B cell (primary cell): ENCODE data around the gene VAV2. TPM values are rescaled to one million over a fixed set of nuclear protein-coding genes. Genes with fewer than 3 reads are reported as not detected.
A peak's percentile ranks its signal among the peaks of the same experiment; 100 is the strongest.

ENCODE experiments used
- ATAC-seq: fragments of 200-7000 bp; cut with Tn5 transposase; one replicate; pipeline ENCODE4 v1.10.0; 2021; ENCODE audit warnings: low read depth, mild to moderate bottlenecking, moderate number of reproducible peaks, moderate library complexity
- CTCF ChIA-PET: fragments of 350-600 bp; sonication (Branson Sonifier 250); formaldehyde crosslinking; loops from one replicate; lab custom pipeline; 2021; ENCODE audit warnings: antibody characterized with exemption, inconsistent platforms; lab: Charles Lee
- POLR2A ChIA-PET: fragments of 350-600 bp; sonication (Branson Sonifier 250); formaldehyde crosslinking; loops from one replicate; lab custom pipeline; 2021; ENCODE audit warnings: antibody characterized with exemption; lab: Charles Lee
- DNase-seq: peaks from one replicate; pipeline ENCODE4 v3.0.0; 2013
- H2AFZ ChIP-seq: 2 replicates; pipeline ENCODE4 v1.6.1; 2012; ENCODE audit warnings: mild to moderate bottlenecking, low read depth, low read length; ENCODE audit not compliant: insufficient read depth, poor library complexity, severe bottlenecking
- H3K27ac ChIP-seq, 2 donors: 1 replicate in 1 of 2; 2 replicates in 1 of 2; pipeline ENCODE4 v1.5.1; 2012 to 2013; ENCODE audit warnings: low read length in 2 of 2, mild to moderate bottlenecking in 2 of 2, moderate library complexity in 1 of 2
- H3K27me3 ChIP-seq, 4 experiments: fragments of 200-600 bp in 1 of 4; sonication (generic) in 1 of 4; replicated peaks in 1 of 4; 1 replicate in 2 of 4; 2 replicates in 2 of 4; pipeline versions ENCODE4 v1.6.1 to v1.7.0; 2013 to 2016; ENCODE audit warnings: low read length in 3 of 4, mild to moderate bottlenecking in 2 of 4, mixed read lengths in 1 of 4, moderate library complexity in 1 of 4; ENCODE audit not compliant: insufficient read depth in 4 of 4, control insufficient read depth in 3 of 4; ENCODE audit errors: control extremely low read depth in 1 of 4
- H3K36me3 ChIP-seq, 2 experiments: replicated peaks in 1 of 2; 1 replicate in 1 of 2; 2 replicates in 1 of 2; pipeline versions ENCODE4 v1.6.1 to v1.7.1; 2013; ENCODE audit warnings: low read length in 1 of 2; ENCODE audit not compliant: insufficient read depth in 2 of 2, control insufficient read depth in 1 of 2; ENCODE audit errors: control extremely low read depth in 1 of 2, extremely low read depth in 1 of 2
- H3K4me1 ChIP-seq, 2 donors: fragments of 200-600 bp in 1 of 2; sonication (generic) in 1 of 2; 1 replicate in 1 of 2; 2 replicates in 1 of 2; pipeline versions ENCODE4 v1.5.1 to v1.6.1; 2013 to 2017; ENCODE audit warnings: low read length in 2 of 2; ENCODE audit not compliant: control insufficient read depth in 2 of 2, insufficient read depth in 2 of 2
- H3K4me2 ChIP-seq: replicated peaks from 2 replicates; pipeline ENCODE3; 2012; ENCODE audit warnings: mild to moderate bottlenecking, low read depth, low read length; ENCODE audit not compliant: poor library complexity, severe bottlenecking
- H3K4me3 ChIP-seq, 5 experiments: fragments of 200-600 bp in 1 of 5; sonication (generic) in 1 of 5; 1 replicate in 3 of 5; 2 replicates in 2 of 5; pipeline versions ENCODE4 v1.5.1 to v1.7.0; 2011 to 2016; ENCODE audit warnings: low read length in 4 of 5, mild to moderate bottlenecking in 4 of 5, low read depth in 2 of 5, control low read depth in 1 of 5, moderate library complexity in 1 of 5; ENCODE audit not compliant: insufficient read depth in 1 of 5; ENCODE audit errors: control extremely low read depth in 1 of 5, extremely low read depth in 1 of 5
- H3K79me2 ChIP-seq: fragments of 200-600 bp; sonication (generic); one replicate; pipeline ENCODE4 v1.6.0; 2016; ENCODE audit warnings: low read length; ENCODE audit not compliant: control insufficient read depth, insufficient read depth
- H3K9ac ChIP-seq: fragments of 200-600 bp; sonication (generic); 2 replicates; pipeline ENCODE4 v1.6.1; 2017; ENCODE audit warnings: mild to moderate bottlenecking, low read length, moderate library complexity
- H3K9me3 ChIP-seq, 3 donors: one replicate each; pipeline versions ENCODE4 v1.6.1 to v1.7.1; 2013; ENCODE audit warnings: low read length in 2 of 3; ENCODE audit not compliant: control insufficient read depth in 2 of 3, insufficient read depth in 1 of 3; ENCODE audit errors: control extremely low read depth in 1 of 3
- H4K20me1 ChIP-seq: 2 replicates; pipeline ENCODE4 v1.6.0; 2012; ENCODE audit warnings: mild to moderate bottlenecking, low read length; ENCODE audit not compliant: insufficient read depth, control insufficient read depth, poor library complexity, severe bottlenecking
- H3K27ac Mint-ChIP-seq: one replicate; pipeline ENCODE4 v1.8.0; 2021; ENCODE audit warnings: mixed read lengths
- H3K27me3 Mint-ChIP-seq: one replicate; pipeline ENCODE4 v1.8.0; 2021; ENCODE audit warnings: mixed read lengths
- H3K4me1 Mint-ChIP-seq: one replicate; pipeline ENCODE4 v1.8.0; 2021; ENCODE audit warnings: mixed read lengths
- H3K4me3 Mint-ChIP-seq: one replicate; pipeline ENCODE4 v1.8.0; 2021; ENCODE audit warnings: mixed read lengths
- H3K9me3 Mint-ChIP-seq: one replicate; pipeline ENCODE4 v1.8.0; 2022; ENCODE audit warnings: mixed read lengths; ENCODE audit not compliant: insufficient read depth
- EZH2 ChIP-seq: IDR thresholded peaks from 2 replicates; pipeline ENCODE4 v1.6.1; 2012; ENCODE audit warnings: borderline replicate concordance, low read depth, mild to moderate bottlenecking, moderate library complexity, low read length; ENCODE audit not compliant: insufficient read depth, poor library complexity, severe bottlenecking
- WGBS: methylation state at CpG from one replicate; pipeline ENCODE4 v1.1.5; 2013; ENCODE audit warnings: missing lambda C conversion rate; ENCODE audit not compliant: insufficient coverage; 5-methylcytosine and 5-hydroxymethylcytosine counted together
- intact Hi-C: fragments of 100-400 bp; cut with micrococcal nuclease; formaldehyde crosslinking; loops from one replicate; pipeline ENCODE4 v1.10.0; 2022
- polyA plus RNA-seq: library from polyadenylated mRNA; depleted of rRNA; stranded (reverse); fragments of >200 nt; gene quantifications from 2 replicates; pipeline ENCODE4 v1.2.3, GENCODE V29; 2012
- total RNA-seq, 2 donors: library from RNA; stranded (reverse); fragments of 120-200 nt in 1 of 2; gene quantifications; 1 replicate in 1 of 2; 2 replicates in 1 of 2; pipeline versions ENCODE4 v1.2.3 to v1.2.4, GENCODE V29; 2013 to 2022
- TF ChIP-seq, protein P1 (sequence below): fragments of 200-600 bp; IDR thresholded peaks from one replicate; pipeline ENCODE4 v1.8.0; 2022; ENCODE audit warnings: antibody characterized with exemption, mild to moderate bottlenecking

VAV2 gene
- total and polyA plus RNA-seq, 2 donors (not counting 1 experiment from before 2014, with no cell fraction given): 34.4 to 128 TPM

GRCh38 chr9:133784731-133785561, 207.2 kb downstream of the VAV2 start:
- peaks cover 0 to 40% of the 10 kb centered on the region in 2 experiments for H3K36me3 ChIP-seq
- no peaks in the 10 kb centered on the region for H3K27me3 Mint-ChIP-seq
- no peaks in the 10 kb centered on the region for H3K27me3 ChIP-seq
- TF ChIP-seq, protein P1, sequence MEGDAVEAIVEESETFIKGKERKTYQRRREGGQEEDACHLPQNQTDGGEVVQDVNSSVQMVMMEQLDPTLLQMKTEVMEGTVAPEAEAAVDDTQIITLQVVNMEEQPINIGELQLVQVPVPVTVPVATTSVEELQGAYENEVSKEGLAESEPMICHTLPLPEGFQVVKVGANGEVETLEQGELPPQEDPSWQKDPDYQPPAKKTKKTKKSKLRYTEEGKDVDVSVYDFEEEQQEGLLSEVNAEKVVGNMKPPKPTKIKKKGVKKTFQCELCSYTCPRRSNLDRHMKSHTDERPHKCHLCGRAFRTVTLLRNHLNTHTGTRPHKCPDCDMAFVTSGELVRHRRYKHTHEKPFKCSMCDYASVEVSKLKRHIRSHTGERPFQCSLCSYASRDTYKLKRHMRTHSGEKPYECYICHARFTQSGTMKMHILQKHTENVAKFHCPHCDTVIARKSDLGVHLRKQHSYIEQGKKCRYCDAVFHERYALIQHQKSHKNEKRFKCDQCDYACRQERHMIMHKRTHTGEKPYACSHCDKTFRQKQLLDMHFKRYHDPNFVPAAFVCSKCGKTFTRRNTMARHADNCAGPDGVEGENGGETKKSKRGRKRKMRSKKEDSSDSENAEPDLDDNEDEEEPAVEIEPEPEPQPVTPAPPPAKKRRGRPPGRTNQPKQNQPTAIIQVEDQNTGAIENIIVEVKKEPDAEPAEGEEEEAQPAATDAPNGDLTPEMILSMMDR: no peak
- no peak for TF ChIP-seq EZH2
- H3K9me3 Mint-ChIP-seq: no peaks in the 10 kb centered on the region
- H2AFZ ChIP-seq: no peak overlapping the region
- no peak for DNase-seq
- H3K9ac ChIP-seq: no peak overlapping the region
- H3K4me1 ChIP-seq: peaks cover 77 to 87% of the 10 kb centered on the region in 2 donors
- H3K27ac Mint-ChIP-seq: peak overlapping the region; percentile 97
- peaks cover 63% of the 10 kb centered on the region for H3K79me2 ChIP-seq
- intact Hi-C loops: loop anchor here (5.0 kb wide), 1 partner anchor 48 kb away; the partner anchor contains the start of gene SARDH
- ChIA-PET POLR2A (interaction anchor here (1.6 kb wide), 1 partner anchor 208 kb away, joined by 5 read pairs; no protein-coding TSS in a partner anchor), CTCF (interaction anchor here (0.6 to 19.3 kb wide), 4 partner anchors 8 to 210 kb away, joined by 3 to 561 read pairs (median 49); no protein-coding TSS in a partner anchor)
- H3K4me1 Mint-ChIP-seq: peaks cover 85% of the 10 kb centered on the region
- no peak for ATAC-seq
- peak overlapping the region; percentile 59 to 95 for H3K27ac ChIP-seq
- no peak overlapping the region for H3K4me3 ChIP-seq
- H3K4me2 ChIP-seq: peak overlapping the region; percentile 77
- H3K4me3 Mint-ChIP-seq: peak overlapping the region; percentile 84
- H3K9me3 ChIP-seq: no peaks in the 10 kb centered on the region
- H4K20me1 ChIP-seq: peaks cover 19% of the 10 kb centered on the region
- WGBS: 96% methylated on average over 22 of the region's 25 CpGs
